Activated naive CD4-positive, alpha-beta T cell treated with anti-CD3 and anti-CD28 coated beads for 36 hours (primary cell): Measurements from ENCODE around the gene ABHD8. TPM values are rescaled to one million over a fixed set of nuclear protein-coding genes. Genes with fewer than 3 reads are reported as not detected.

ENCODE experiments used
- CTCF ChIA-PET: fragments of 350-600 bp; sonication (Branson Sonifier 250); formaldehyde crosslinking; loops from one replicate; lab custom pipeline; 2021; ENCODE audit warnings: antibody characterized with exemption; lab: Charles Lee
- DNase-seq: peaks from one replicate; pipeline ENCODE4 v3.0.0-alpha.2; 2020
- H3K27ac Mint-ChIP-seq: one replicate; pipeline ENCODE4 v1.8.0; 2021; ENCODE audit warnings: mild to moderate bottlenecking, mixed read lengths
- H3K27me3 Mint-ChIP-seq: one replicate; pipeline ENCODE4 v1.8.0; 2021; ENCODE audit warnings: low read depth, mixed read lengths
- H3K36me3 Mint-ChIP-seq: one replicate; pipeline ENCODE4 v1.8.0; 2021; ENCODE audit warnings: low read depth, mixed read lengths
- H3K4me1 Mint-ChIP-seq: one replicate; pipeline ENCODE4 v1.8.0; 2021; ENCODE audit warnings: low read depth, mixed read lengths
- H3K4me3 Mint-ChIP-seq: one replicate; pipeline ENCODE4 v1.8.0; 2021; ENCODE audit warnings: mild to moderate bottlenecking, moderate library complexity, mixed read lengths
- H3K9me3 Mint-ChIP-seq: one replicate; pipeline ENCODE4 v1.8.0; 2021; ENCODE audit warnings: mixed read lengths
- intact Hi-C: fragments of 100-400 bp; cut with micrococcal nuclease; formaldehyde crosslinking; loops from one replicate; pipeline ENCODE4 v1.15.1; 2023
- total RNA-seq, 2 experiments: library from RNA; stranded (reverse); gene quantifications; one replicate each; pipeline ENCODE4 v1.2.3, GENCODE V29; 2021

ABHD8 gene
- total RNA-seq, 2 experiments from 2014 or later = 4.1 to 4.4 TPM

GRCh38 chr19:17263712-17264640, 39.2 kb downstream of the ABHD8 start:
- H3K9me3 Mint-ChIP-seq = no peaks in the 10 kb centered on the region
- H3K27me3 Mint-ChIP-seq = no peaks in the 10 kb centered on the region
- no peaks in the 10 kb centered on the region for H3K36me3 Mint-ChIP-seq
- CTCF ChIA-PET = interaction anchor here (0.6 to 5.3 kb wide), 4 partner anchors 15 to 202 kb away, joined by 3 to 38 read pairs (median 4); partner anchors contain the start of gene ANKLE1
- H3K4me3 Mint-ChIP-seq = no peak overlapping the region
- DNase-seq = no peak
- intact Hi-C loops = no loop called here
- peak overlapping the region; percentile 32 for H3K27ac Mint-ChIP-seq
- H3K4me1 Mint-ChIP-seq = peaks cover 25% of the 10 kb centered on the region

- H3K4me1 Mint-ChIP-seq = peaks cover 17% of the 10 kb centered on the region
- CTCF ChIA-PET = interaction anchor here (0.6 to 6.0 kb wide), 2 partner anchors 19 to 186 kb away, joined by 4 to 59 read pairs; partner anchors contain the start of gene ANKLE1
- H3K36me3 Mint-ChIP-seq = no peaks in the 10 kb centered on the region
- no peaks in the 10 kb centered on the region for H3K27me3 Mint-ChIP-seq
- DNase-seq = no peak
- no peak overlapping the region for H3K27ac Mint-ChIP-seq
- H3K9me3 Mint-ChIP-seq = no peaks in the 10 kb centered on the region
- intact Hi-C loops = no loop called here
- no peak overlapping the region for H3K4me3 Mint-ChIP-seq
These were observed 40.7 kb downstream of the ABHD8 start for GRCh38 chr19:17262557-17262956.

GRCh38 chr19:17260842-17261325, 42.3 kb downstream of the ABHD8 start:
- Mint-ChIP-seq H3K4me3 (no peak overlapping the region), H3K4me1 (peaks cover 10% of the 10 kb centered on the region), H3K36me3 (no peaks in the 10 kb centered on the region), H3K9me3 (no peaks in the 10 kb centered on the region), H3K27ac (no peak overlapping the region), H3K27me3 (no peaks in the 10 kb centered on the region)
- intact Hi-C loops = loop anchor here (1.0 kb wide), 2 partner anchors 21 to 194 kb away; no protein-coding TSS in a partner anchor
- CTCF ChIA-PET = interaction anchor here (0.6 to 6.0 kb wide), 15 partner anchors 18 to 403 kb away, joined by 3 to 59 read pairs (median 4); partner anchors contain the start of gene ANKLE1
- DNase-seq = peak; percentile 95

- H3K36me3 Mint-ChIP-seq = no peaks in the 10 kb centered on the region
- DNase-seq = no peak
- H3K9me3 Mint-ChIP-seq = no peaks in the 10 kb centered on the region
- intact Hi-C loops = loop anchor here (1.0 kb wide), 1 partner anchor 193 kb away; no protein-coding TSS in a partner anchor
- CTCF ChIA-PET = interaction anchor here (0.6 to 6.0 kb wide), 14 partner anchors 10 to 211 kb away, joined by 3 to 59 read pairs (median 5); partner anchors contain the start of gene ANKLE1
- H3K4me3 Mint-ChIP-seq = no peak overlapping the region
- no peaks in the 10 kb centered on the region for H3K27me3 Mint-ChIP-seq
- peaks cover 10% of the 10 kb centered on the region for H3K4me1 Mint-ChIP-seq
- no peak overlapping the region for H3K27ac Mint-ChIP-seq
These were observed 43.3 kb downstream of the ABHD8 start for GRCh38 chr19:17259934-17260333.

GRCh38 chr19:17259118-17259780, 44.0 kb downstream of the ABHD8 start:
- H3K36me3 Mint-ChIP-seq = no peaks in the 10 kb centered on the region
- no peak overlapping the region for H3K27ac Mint-ChIP-seq
- H3K4me1 Mint-ChIP-seq = peaks cover 5% of the 10 kb centered on the region
- intact Hi-C loops = no loop called here
- H3K4me3 Mint-ChIP-seq = no peak overlapping the region
- CTCF ChIA-PET = interaction anchor here (0.6 to 6.0 kb wide), 10 partner anchors 9 to 190 kb away, joined by 3 to 59 read pairs (median 4); partner anchors contain the start of gene ANKLE1
- no peaks in the 10 kb centered on the region for H3K27me3 Mint-ChIP-seq
- no peak for DNase-seq
- H3K9me3 Mint-ChIP-seq = no peaks in the 10 kb centered on the region

- peaks cover 5% of the 10 kb centered on the region for H3K4me1 Mint-ChIP-seq
- no peaks in the 10 kb centered on the region for H3K36me3 Mint-ChIP-seq
- H3K9me3 Mint-ChIP-seq = no peaks in the 10 kb centered on the region
- no peak overlapping the region for H3K27ac Mint-ChIP-seq
- H3K27me3 Mint-ChIP-seq = no peaks in the 10 kb centered on the region
- intact Hi-C loops = no loop called here
- no peak overlapping the region for H3K4me3 Mint-ChIP-seq
- DNase-seq = no peak
- CTCF ChIA-PET = interaction anchor here (0.6 to 1.6 kb wide), 2 partner anchors 71 to 193 kb away, joined by 3 to 4 read pairs; no protein-coding TSS in a partner anchor
These were observed 47.1 kb downstream of the ABHD8 start for GRCh38 chr19:17256130-17256529.

- intact Hi-C loops = no loop called here
These were observed 48.0 kb downstream of the ABHD8 start for GRCh38 chr19:17255150-17255621.

GRCh38 chr19:17254636-17255035, 48.6 kb downstream of the ABHD8 start:
- H3K36me3 Mint-ChIP-seq = no peaks in the 10 kb centered on the region
- CTCF ChIA-PET = interaction anchor here (0.7 to 1.6 kb wide), 2 partner anchors 29 to 70 kb away, joined by 4 read pairs; no protein-coding TSS in a partner anchor
- DNase-seq = no peak
- H3K27me3 Mint-ChIP-seq = no peaks in the 10 kb centered on the region
- no peaks in the 10 kb centered on the region for H3K9me3 Mint-ChIP-seq
- no peak overlapping the region for H3K4me3 Mint-ChIP-seq
- no peak overlapping the region for H3K27ac Mint-ChIP-seq
- intact Hi-C loops = no loop called here
- no peaks in the 10 kb centered on the region for H3K4me1 Mint-ChIP-seq

More at GRCh38 chr19:17255150-17255621, 48.0 kb downstream of the ABHD8 start:
- Mint-ChIP-seq H3K27me3 (no peaks in the 10 kb centered on the region), H3K27ac (no peak overlapping the region), H3K36me3 (no peaks in the 10 kb centered on the region), H3K9me3 (no peaks in the 10 kb centered on the region), H3K4me3 (no peak overlapping the region), H3K4me1 (no peaks in the 10 kb centered on the region)
- no peak for DNase-seq
- CTCF ChIA-PET = interaction anchor here (0.7 to 1.6 kb wide), 2 partner anchors 28 to 70 kb away, joined by 4 read pairs; no protein-coding TSS in a partner anchor

- intact Hi-C loops = no loop called here
- H3K27ac Mint-ChIP-seq = no peak overlapping the region
- no peaks in the 10 kb centered on the region for H3K9me3 Mint-ChIP-seq
- CTCF ChIA-PET = interaction anchor here (1.1 to 1.5 kb wide), 2 partner anchors 10 to 137 kb away, joined by 4 to 6 read pairs; no protein-coding TSS in a partner anchor
- no peaks in the 10 kb centered on the region for H3K27me3 Mint-ChIP-seq
- peaks cover 4% of the 10 kb centered on the region for H3K4me1 Mint-ChIP-seq
- no peak overlapping the region for H3K4me3 Mint-ChIP-seq
- H3K36me3 Mint-ChIP-seq = no peaks in the 10 kb centered on the region
- DNase-seq = no peak
These were observed 53.2 kb downstream of the ABHD8 start for GRCh38 chr19:17249887-17250548.

GRCh38 chr19:17248011-17248776, 55.0 kb downstream of the ABHD8 start:
- Mint-ChIP-seq H3K36me3 (no peaks in the 10 kb centered on the region), H3K27me3 (no peaks in the 10 kb centered on the region), H3K4me1 (peaks cover 4% of the 10 kb centered on the region), H3K9me3 (no peaks in the 10 kb centered on the region), H3K27ac (no peak overlapping the region), H3K4me3 (no peak overlapping the region)
- CTCF ChIA-PET = interaction anchor here (1.1 to 1.4 kb wide), 2 partner anchors 10 to 17 kb away, joined by 4 read pairs; partner anchors contain the start of gene USHBP1
- intact Hi-C loops = no loop called here
- no peak for DNase-seq
